HL-60 (cell line): ENCODE data around the gene KLHL21.

ENCODE experiments used
- DNase-seq, 2 experiments: peaks; one replicate each; pipeline ENCODE4 v3.0.0-alpha.2; 2010 to 2020; ENCODE audit warnings: low read depth in 1 of 2, low spot score in 1 of 2
- H3K27ac ChIP-seq: fragments of 250-450 bp; sonication (Bioruptor Pico); replicated peaks from 2 replicates; pipeline ENCODE4 v1.5.1; 2020; ENCODE audit warnings: mild to moderate bottlenecking, moderate library complexity
- H3K27me3 ChIP-seq: fragments of 250-450 bp; sonication (Bioruptor Pico); 2 replicates; pipeline ENCODE4 v1.5.1; 2021; ENCODE audit warnings: mild to moderate bottlenecking, moderate library complexity; ENCODE audit not compliant: insufficient read depth, poor library complexity, severe bottlenecking
- H3K4me3 ChIP-seq: replicated peaks from 2 replicates; pipeline ENCODE4 v1.5.1; 2011; ENCODE audit warnings: mild to moderate bottlenecking, control low read depth, low read length; ENCODE audit not compliant: insufficient read depth
- CTCF ChIP-seq: IDR thresholded peaks from one replicate; pipeline ENCODE4 v1.5.1; 2011; ENCODE audit warnings: low read length, control low read depth, inconsistent platforms; ENCODE audit not compliant: insufficient read depth
- GABPA ChIP-seq: IDR thresholded peaks from 2 replicates; pipeline ENCODE4 v1.6.1; 2012; ENCODE audit warnings: low read depth
- POLR2AphosphoS5 ChIP-seq: IDR thresholded peaks from 2 replicates; pipeline ENCODE4 v1.6.1; 2012; ENCODE audit warnings: low read depth
- REST ChIP-seq: IDR thresholded peaks from 2 replicates; pipeline ENCODE4 v1.6.1; 2012; ENCODE audit warnings: low read depth; ENCODE audit not compliant: insufficient replicate concordance
- SPI1 ChIP-seq: IDR thresholded peaks from 2 replicates; pipeline ENCODE4 v1.6.1; 2012; ENCODE audit warnings: low read depth, mild to moderate bottlenecking, borderline replicate concordance

Gene KLHL21

DNA sequence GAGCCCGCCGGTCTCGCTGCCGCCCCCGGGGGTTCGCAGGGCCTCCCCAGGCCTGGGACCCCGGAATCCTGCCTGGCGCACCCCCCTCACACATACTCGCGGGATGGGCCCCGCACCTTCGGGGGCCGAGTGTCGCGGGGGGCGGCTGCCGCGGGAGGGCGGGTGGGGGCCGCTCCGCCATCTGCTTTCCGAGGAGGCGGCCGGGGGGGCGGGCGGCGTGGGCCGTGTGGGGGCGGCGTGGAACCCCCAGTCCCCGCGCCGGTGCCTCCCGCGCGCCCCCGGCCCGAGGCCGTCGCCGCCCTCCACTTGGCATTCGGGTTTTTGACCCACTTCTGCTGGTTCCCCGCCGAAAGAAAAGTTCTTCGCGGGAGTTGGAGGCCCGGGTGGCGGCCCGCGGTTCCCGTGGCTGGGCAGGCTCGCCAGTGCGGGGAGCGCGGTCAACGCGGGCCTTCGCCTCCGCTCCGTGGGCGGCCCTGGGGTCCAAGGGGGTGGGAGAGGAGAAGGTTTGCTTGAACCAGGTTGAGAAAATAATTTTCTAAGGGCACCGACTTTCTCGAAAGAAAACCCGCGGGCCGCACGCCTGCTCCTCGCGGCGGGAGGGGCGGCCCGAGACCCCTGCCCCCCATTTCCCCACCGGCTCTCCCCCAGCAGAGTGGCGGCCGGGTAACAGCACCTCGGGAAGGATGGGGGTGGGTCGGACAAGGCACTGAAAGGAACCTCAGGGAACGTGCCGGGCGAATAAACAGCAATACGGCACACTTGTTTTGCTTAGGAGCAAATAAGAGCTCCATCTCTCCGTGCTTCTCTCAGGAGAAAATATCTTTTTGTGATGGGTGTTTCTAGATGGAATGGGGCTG, 12.5 kb upstream of the KLHL21 start:
- no peaks in the 10 kb centered on the region for H3K27me3 ChIP-seq
- TF ChIP-seq SPI1 (no peak), CTCF (no peak), REST (no peak), GABPA (no peak), POLR2AphosphoS5 (no peak)
- no peak for DNase-seq
- H3K4me3 ChIP-seq = peak overlapping the region; percentile 83
- H3K27ac ChIP-seq = no peak overlapping the region

DNA sequence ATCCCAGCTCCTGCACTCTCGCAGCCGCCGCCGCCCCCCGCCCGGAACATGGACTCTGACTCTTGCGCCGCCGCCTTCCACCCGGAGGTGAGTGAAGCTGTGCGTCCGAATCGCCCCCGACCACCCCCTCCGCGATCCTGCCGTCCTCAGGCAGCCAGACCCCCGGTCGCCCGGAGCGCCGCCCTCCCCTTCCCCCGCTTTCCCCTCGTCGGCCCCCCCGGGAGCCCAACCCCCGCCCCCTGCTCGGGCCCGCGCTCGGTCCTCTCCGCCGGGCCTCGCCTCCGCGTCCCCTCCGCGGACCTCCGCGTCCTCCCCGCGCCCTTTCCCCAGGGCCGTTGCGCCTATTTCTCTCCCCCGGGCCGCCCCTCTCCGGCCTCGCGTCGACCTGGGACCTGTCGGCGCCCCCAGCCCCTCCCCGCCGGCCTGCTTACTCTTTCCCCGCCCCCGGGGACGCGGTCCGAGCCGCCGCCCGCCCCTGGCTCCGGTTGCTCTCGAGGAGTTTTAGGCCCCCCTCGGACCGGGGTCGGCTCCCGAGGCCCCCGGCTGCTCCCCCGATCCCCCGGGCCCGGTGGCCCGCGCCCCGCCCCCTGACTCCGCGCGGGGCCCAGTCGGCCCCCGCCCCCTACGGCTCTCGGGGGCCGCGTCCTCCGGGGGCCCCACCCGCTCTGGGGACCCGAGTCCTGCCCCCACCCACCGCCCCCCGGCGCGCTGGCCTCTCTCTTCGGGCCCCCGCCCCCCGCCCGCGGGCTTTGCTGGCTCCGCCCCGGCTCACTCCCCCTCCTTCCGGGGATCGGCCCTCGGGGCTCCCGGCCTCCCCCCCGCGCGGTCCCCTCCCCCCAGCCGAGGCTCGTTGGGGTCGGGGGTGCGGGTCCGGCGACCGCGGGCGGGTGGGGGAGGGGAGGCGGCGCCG, 11.6 kb upstream of the KLHL21 start:
- TF ChIP-seq POLR2AphosphoS5 = no peak
- no peak for TF ChIP-seq CTCF
- no peak for TF ChIP-seq GABPA
- no peak for TF ChIP-seq REST
- TF ChIP-seq SPI1 = no peak
- Histone ChIP-seq H3K4me3 (peak overlapping the region; percentile 83), H3K27me3 (no peaks in the 10 kb centered on the region), H3K27ac (peak overlapping the region; percentile 52)
- DNase-seq = no peak

DNA sequence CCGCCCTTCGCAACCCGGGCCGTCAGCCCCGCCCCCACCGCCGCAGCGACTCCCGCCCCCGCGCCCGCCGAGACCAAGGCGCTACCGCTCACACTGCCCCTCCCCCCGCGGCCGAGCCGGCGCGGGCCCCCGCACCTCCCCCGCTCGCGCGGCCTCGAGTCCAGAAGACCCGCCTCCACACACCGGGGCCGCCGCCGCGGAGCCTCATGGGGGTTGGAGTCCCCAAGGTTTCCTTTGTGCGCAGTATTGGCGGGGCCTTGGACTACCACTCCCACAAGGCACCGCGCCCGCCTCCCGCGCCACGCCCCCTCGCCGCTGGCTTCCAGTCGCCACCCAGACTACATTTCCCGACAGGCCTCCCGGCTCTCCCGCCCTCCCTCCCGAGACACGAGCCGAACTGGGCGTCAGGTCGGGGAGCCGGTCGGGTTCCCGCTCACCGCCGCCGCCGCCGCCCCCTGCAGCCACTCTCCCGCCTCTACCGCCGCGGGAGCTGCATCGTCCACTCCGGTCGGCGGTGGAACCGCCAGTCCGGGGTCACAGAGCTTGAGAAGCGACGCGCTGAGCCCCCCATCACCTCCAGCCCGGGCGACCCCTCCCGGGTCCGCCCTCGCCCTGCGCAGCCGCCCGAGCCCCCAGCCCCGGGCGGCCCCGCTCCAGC, 10.8 kb upstream of the KLHL21 start, which contains the start of gene PHF13:
Gene PHF13 (plus strand): TSS at position 371 of the 658 bp plus-strand sequence. CDS start 336 bp downstream, outside the sequence.
- TF ChIP-seq REST (no peak), POLR2AphosphoS5 (no peak), GABPA (no peak; the same call in 1 of the 2 replicates), SPI1 (no peak), CTCF (no peak)
- DNase-seq = peak; percentile 97 to 99
- Histone ChIP-seq H3K4me3 (peak within 1 kb of the TSS; percentile 83), H3K27ac (peak within 1 kb of the TSS; percentile 52), H3K27me3 (no peaks in the 10 kb centered on the region)
